HUES6 (cell line): ENCODE measurements around the gene RAPGEF4.
"Not testable (repeated sequence)": the region's sequence is repeated elsewhere in the genome, so short reads cannot be mapped to it uniquely, and the experiment has no call there.

Experiments
- H3K27ac ChIP-seq: 2 replicates; pipeline ENCODE4 v1.7.0; 2013; ENCODE audit warnings: low read depth, mild to moderate bottlenecking, low read length, inconsistent platforms
- H3K27me3 ChIP-seq: 2 replicates; pipeline ENCODE4 v1.6.1; 2013; ENCODE audit warnings: low read length; ENCODE audit not compliant: control insufficient read depth, insufficient read depth
- H3K36me3 ChIP-seq: 2 replicates; pipeline ENCODE4 v1.6.1; 2013; ENCODE audit warnings: low read length; ENCODE audit not compliant: control insufficient read depth, insufficient read depth
- H3K4me1 ChIP-seq: 2 replicates; pipeline ENCODE4 v1.6.1; 2013; ENCODE audit warnings: low read length; ENCODE audit not compliant: control insufficient read depth, insufficient read depth
- H3K4me3 ChIP-seq: 2 replicates; pipeline ENCODE4 v1.5.1; 2013; ENCODE audit warnings: low read depth, low read length
- H3K9ac ChIP-seq: one replicate; pipeline ENCODE4 v1.6.1; 2013; ENCODE audit warnings: mild to moderate bottlenecking, low read length
- H3K9me3 ChIP-seq: 2 replicates; pipeline ENCODE4 v1.6.1; 2013; ENCODE audit warnings: low read depth, low read length; ENCODE audit not compliant: control insufficient read depth, insufficient read depth

Gene RAPGEF4

GRCh38 chr2:172775319-172775718, 39.7 kb downstream of the RAPGEF4 start:
- no peak overlapping the region for H3K4me3 ChIP-seq
- H3K27me3 ChIP-seq = no peaks in the 10 kb centered on the region
- H3K36me3 ChIP-seq = no peaks in the 10 kb centered on the region
- H3K9me3 ChIP-seq = no peaks in the 10 kb centered on the region
- H3K27ac ChIP-seq = no peak overlapping the region
- no peaks in the 10 kb centered on the region for H3K4me1 ChIP-seq
- H3K9ac ChIP-seq = no peak overlapping the region

GRCh38 chr2:172777431-172777830, 41.8 kb downstream of the RAPGEF4 start:
- Histone ChIP-seq H3K4me3 (no peak overlapping the region), H3K9me3 (0 out of 2 replicates have a peak, but pooled peaks cover 2% of the 10 kb centered on the region), H3K9ac (no peak overlapping the region), H3K36me3 (no peaks in the 10 kb centered on the region), H3K4me1 (no peaks in the 10 kb centered on the region), H3K27me3 (no peaks in the 10 kb centered on the region), H3K27ac (no peak overlapping the region)

- no peak overlapping the region for H3K4me3 ChIP-seq
- no peaks in the 10 kb centered on the region for H3K27me3 ChIP-seq
- peaks cover 3% of the 10 kb centered on the region; the same call in 1 of the 2 replicates for H3K4me1 ChIP-seq
- no peaks in the 10 kb centered on the region for H3K36me3 ChIP-seq
- H3K9me3 ChIP-seq = 0 out of 2 replicates have a peak, but pooled peaks cover 2% of the 10 kb centered on the region
- H3K27ac ChIP-seq = no peak overlapping the region
- H3K9ac ChIP-seq = no peak overlapping the region
Measured at GRCh38 chr2:172782506-172783164, 47.0 kb downstream of the RAPGEF4 start.

- H3K9me3 ChIP-seq = 0 out of 2 replicates have a peak, but pooled peaks cover 2% of the 10 kb centered on the region
- H3K27me3 ChIP-seq = no peaks in the 10 kb centered on the region
- H3K27ac ChIP-seq = no peak overlapping the region
- no peak overlapping the region for H3K4me3 ChIP-seq
- peaks cover 3% of the 10 kb centered on the region; the same call in 1 of the 2 replicates for H3K4me1 ChIP-seq
- no peak overlapping the region for H3K9ac ChIP-seq
- H3K36me3 ChIP-seq = no peaks in the 10 kb centered on the region
Measured at GRCh38 chr2:172783165-172783898, 47.7 kb downstream of the RAPGEF4 start.

GRCh38 chr2:172788871-172789270, 53.2 kb downstream of the RAPGEF4 start:
- Histone ChIP-seq H3K9me3 (no peaks in the 10 kb centered on the region), H3K27me3 (no peaks in the 10 kb centered on the region), H3K4me3 (no peak overlapping the region), H3K9ac (no peak overlapping the region), H3K36me3 (no peaks in the 10 kb centered on the region), H3K4me1 (no peaks in the 10 kb centered on the region), H3K27ac (no peak overlapping the region)

- Histone ChIP-seq H3K9me3 (no peaks in the 10 kb centered on the region), H3K4me3 (no peak overlapping the region), H3K27me3 (no peaks in the 10 kb centered on the region), H3K9ac (no peak overlapping the region), H3K27ac (no peak overlapping the region), H3K4me1 (no peaks in the 10 kb centered on the region), H3K36me3 (no peaks in the 10 kb centered on the region)
Measured at GRCh38 chr2:172790404-172790803, 54.8 kb downstream of the RAPGEF4 start.

GRCh38 chr2:172791953-172792352, 56.3 kb downstream of the RAPGEF4 start:
- no peaks in the 10 kb centered on the region for H3K4me1 ChIP-seq
- H3K9ac ChIP-seq = no peak overlapping the region
- no peaks in the 10 kb centered on the region for H3K36me3 ChIP-seq
- H3K4me3 ChIP-seq = no peak overlapping the region
- no peaks in the 10 kb centered on the region for H3K9me3 ChIP-seq
- H3K27me3 ChIP-seq = no peaks in the 10 kb centered on the region
- H3K27ac ChIP-seq = no peak overlapping the region

GRCh38 chr2:172792711-172793110, 57.1 kb downstream of the RAPGEF4 start:
- H3K27ac ChIP-seq = no peak overlapping the region
- H3K27me3 ChIP-seq = no peaks in the 10 kb centered on the region
- no peaks in the 10 kb centered on the region for H3K4me1 ChIP-seq
- no peaks in the 10 kb centered on the region for H3K9me3 ChIP-seq
- no peak overlapping the region for H3K9ac ChIP-seq
- no peak overlapping the region for H3K4me3 ChIP-seq
- no peaks in the 10 kb centered on the region for H3K36me3 ChIP-seq

GRCh38 chr2:172803308-172803707, 67.7 kb downstream of the RAPGEF4 start:
- H3K27ac ChIP-seq, H3K9ac ChIP-seq, H3K4me1 ChIP-seq, H3K4me3 ChIP-seq, H3K36me3 ChIP-seq, H3K27me3 ChIP-seq: not testable (repeated sequence)
- H3K9me3 ChIP-seq = peaks cover 31% of the 10 kb centered on the region

GRCh38 chr2:172804423-172804822, 68.8 kb downstream of the RAPGEF4 start:
- Histone ChIP-seq H3K36me3 (no peaks in the 10 kb centered on the region), H3K4me1 (peaks cover 6% of the 10 kb centered on the region; the same call in 1 of the 2 replicates), H3K27me3 (no peaks in the 10 kb centered on the region), H3K27ac (no peak overlapping the region), H3K4me3 (no peak overlapping the region), H3K9ac (no peak overlapping the region), H3K9me3 (peaks cover 30% of the 10 kb centered on the region)

GRCh38 chr2:172806493-172806892, 70.8 kb downstream of the RAPGEF4 start:
- Histone ChIP-seq H3K4me3 (no peak overlapping the region), H3K27ac (no peak overlapping the region), H3K4me1 (peaks cover 6% of the 10 kb centered on the region; the same call in 1 of the 2 replicates), H3K9me3 (peaks cover 25% of the 10 kb centered on the region), H3K36me3 (no peaks in the 10 kb centered on the region), H3K9ac (no peak overlapping the region), H3K27me3 (no peaks in the 10 kb centered on the region)
